ENCODE results near the gene KLHL29. TPM values are rescaled to one million over a fixed set of nuclear protein-coding genes. Genes with fewer than 3 reads are reported as not detected.

The KLHL29 gene
- total RNA-seq, 2 experiments from 2014 or later: 2.5 to 2.7 TPM

- DNase-seq: no peak
- intact Hi-C loops (cut with DNase I, micrococcal nuclease): no loop called here
- Mint-ChIP-seq H3K4me1 (ENCODE audit: low read depth) (no peaks in the 10 kb centered on the region), H3K4me3 (no peak overlapping the region), H3K27me3 (peaks cover 17% of the 10 kb centered on the region), H3K9me3 (no peaks in the 10 kb centered on the region), H3K36me3 (ENCODE audit: low read depth) (no peaks in the 10 kb centered on the region), H3K27ac (no peak overlapping the region)
- no peaks in the 10 kb centered on the region for H3K27me3 ChIP-seq (ENCODE audit: control insufficient read depth in 1 of 2, insufficient read depth in 2 of 2, low read length in 2 of 2)
- no peaks in the 10 kb centered on the region for H3K9me3 ChIP-seq (ENCODE audit: control insufficient read depth in 1 of 2, insufficient read depth in 1 of 2, low read length in 2 of 2)
- ChIA-PET POLR2A (no interaction called here), CTCF (no interaction called here)
- H3K36me3 ChIP-seq (ENCODE audit: insufficient read depth, low read length): no peaks in the 10 kb centered on the region
- H3K4me1 ChIP-seq (ENCODE audit: insufficient read depth, low read length): no peaks in the 10 kb centered on the region
- H3K27ac ChIP-seq (ENCODE audit: low read depth in 1 of 2, low read length in 2 of 2): no peak overlapping the region
- H3K4me3 ChIP-seq (ENCODE audit: low read length): no peak overlapping the region
- TF ChIP-seq, protein P1, sequence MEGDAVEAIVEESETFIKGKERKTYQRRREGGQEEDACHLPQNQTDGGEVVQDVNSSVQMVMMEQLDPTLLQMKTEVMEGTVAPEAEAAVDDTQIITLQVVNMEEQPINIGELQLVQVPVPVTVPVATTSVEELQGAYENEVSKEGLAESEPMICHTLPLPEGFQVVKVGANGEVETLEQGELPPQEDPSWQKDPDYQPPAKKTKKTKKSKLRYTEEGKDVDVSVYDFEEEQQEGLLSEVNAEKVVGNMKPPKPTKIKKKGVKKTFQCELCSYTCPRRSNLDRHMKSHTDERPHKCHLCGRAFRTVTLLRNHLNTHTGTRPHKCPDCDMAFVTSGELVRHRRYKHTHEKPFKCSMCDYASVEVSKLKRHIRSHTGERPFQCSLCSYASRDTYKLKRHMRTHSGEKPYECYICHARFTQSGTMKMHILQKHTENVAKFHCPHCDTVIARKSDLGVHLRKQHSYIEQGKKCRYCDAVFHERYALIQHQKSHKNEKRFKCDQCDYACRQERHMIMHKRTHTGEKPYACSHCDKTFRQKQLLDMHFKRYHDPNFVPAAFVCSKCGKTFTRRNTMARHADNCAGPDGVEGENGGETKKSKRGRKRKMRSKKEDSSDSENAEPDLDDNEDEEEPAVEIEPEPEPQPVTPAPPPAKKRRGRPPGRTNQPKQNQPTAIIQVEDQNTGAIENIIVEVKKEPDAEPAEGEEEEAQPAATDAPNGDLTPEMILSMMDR (IDR thresholded peaks at IDR 0.05): no peak
- no peak for ATAC-seq (ENCODE audit: poor library complexity)
Measured at GRCh38 chr2:23512778-23513177, 127.8 kb downstream of the KLHL29 start.

DNA sequence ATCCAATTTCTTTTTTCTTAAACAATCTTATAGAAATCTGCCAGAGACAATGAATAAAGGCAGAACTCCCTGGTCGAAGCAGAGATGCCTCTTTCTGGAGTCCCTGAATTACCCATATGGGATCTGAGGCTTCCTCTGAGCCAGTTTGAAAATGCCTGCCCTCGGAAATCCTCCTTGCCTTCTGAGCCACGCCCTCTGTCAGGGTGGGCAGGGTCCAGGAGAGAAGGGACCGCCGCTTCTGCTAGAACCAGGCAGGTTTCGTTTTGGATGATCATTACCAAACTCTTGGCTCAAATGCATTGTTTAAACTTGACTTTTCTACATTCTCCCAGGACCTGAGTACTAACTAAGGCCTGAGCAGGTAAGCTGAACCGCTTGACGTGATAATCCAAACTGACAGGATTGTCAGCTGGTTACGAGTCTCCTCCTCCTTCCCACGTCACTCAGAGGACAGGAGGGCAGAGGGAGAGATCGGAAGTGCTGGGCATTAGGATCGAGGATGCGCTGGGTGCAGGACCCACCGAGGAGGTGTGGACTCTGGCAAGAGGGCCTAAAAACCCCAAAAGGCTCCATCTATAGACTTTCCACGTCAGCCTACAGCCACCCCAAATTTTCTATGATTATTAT is 128.4 kb downstream of the KLHL29 start:
- ATAC-seq (ENCODE audit: poor library complexity): no peak
- Histone ChIP-seq H3K4me1 (ENCODE audit: insufficient read depth, low read length) (no peaks in the 10 kb centered on the region), H3K27ac (ENCODE audit: low read depth in 1 of 2, low read length in 2 of 2) (no peak overlapping the region), H3K27me3 (ENCODE audit: control insufficient read depth in 1 of 2, insufficient read depth in 2 of 2, low read length in 2 of 2) (no peaks in the 10 kb centered on the region), H3K4me3 (ENCODE audit: low read length) (no peak overlapping the region), H3K9me3 (ENCODE audit: control insufficient read depth in 1 of 2, insufficient read depth in 1 of 2, low read length in 2 of 2) (no peaks in the 10 kb centered on the region), H3K36me3 (ENCODE audit: insufficient read depth, low read length) (no peaks in the 10 kb centered on the region)
- Mint-ChIP-seq H3K27ac (no peak overlapping the region), H3K27me3 (peaks cover 17% of the 10 kb centered on the region), H3K4me1 (ENCODE audit: low read depth) (no peaks in the 10 kb centered on the region), H3K9me3 (no peaks in the 10 kb centered on the region), H3K4me3 (no peak overlapping the region), H3K36me3 (ENCODE audit: low read depth) (no peaks in the 10 kb centered on the region)
- intact Hi-C loops (cut with DNase I, micrococcal nuclease): no loop called here
- ChIA-PET POLR2A (no interaction called here), CTCF (no interaction called here)
- TF ChIP-seq, protein P1 (IDR thresholded peaks at IDR 0.05): no peak
- no peak for DNase-seq

DNA sequence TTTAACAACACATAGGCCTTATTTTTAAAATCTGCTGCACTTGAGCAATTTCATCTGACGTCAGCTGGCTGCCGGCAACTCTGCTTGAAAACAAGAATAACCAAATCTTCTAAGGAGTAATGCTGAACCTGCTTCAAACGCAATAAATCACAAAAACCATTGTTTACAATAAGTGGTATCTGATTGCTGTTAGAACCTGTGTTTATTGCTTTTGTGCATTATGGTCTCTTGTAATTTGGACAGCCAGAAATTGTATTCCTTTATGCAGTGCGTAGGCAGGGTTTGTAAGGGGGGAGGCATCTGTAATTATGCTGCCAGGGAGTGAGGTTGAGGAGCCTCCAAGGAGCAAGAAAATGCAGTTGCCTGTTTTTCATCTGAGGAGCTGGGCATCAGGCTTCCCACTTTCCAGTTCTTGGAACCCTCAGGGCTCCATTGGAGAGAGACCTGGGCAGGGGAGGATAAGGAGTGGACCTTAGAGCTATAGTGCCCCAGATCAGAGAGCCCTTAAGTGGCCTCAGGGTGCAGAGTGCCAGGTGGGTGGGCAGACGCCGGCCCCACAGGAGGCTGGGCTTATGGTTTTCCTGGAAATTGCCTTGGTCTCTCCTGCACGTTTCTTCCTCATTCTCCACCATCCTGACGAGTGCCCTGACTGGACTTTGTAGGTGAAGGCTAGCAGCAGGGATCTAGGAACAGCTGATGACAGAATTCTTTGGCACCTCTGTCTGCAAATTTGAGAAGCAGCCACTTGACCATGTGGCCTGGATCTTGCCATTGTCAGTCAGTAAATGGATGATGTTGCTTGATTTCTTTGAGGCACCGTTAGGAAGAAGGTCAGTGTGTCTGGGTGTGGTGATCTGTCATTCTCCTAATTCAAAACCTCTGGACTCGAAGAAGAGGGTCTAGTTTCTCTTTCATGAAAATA is 129.2 kb downstream of the KLHL29 start:
- no peak for ATAC-seq (ENCODE audit: poor library complexity)
- POLR2A ChIA-PET: no interaction called here
- Histone ChIP-seq H3K27ac (ENCODE audit: low read depth in 1 of 2, low read length in 2 of 2) (no peak overlapping the region), H3K9me3 (ENCODE audit: control insufficient read depth in 1 of 2, insufficient read depth in 1 of 2, low read length in 2 of 2) (no peaks in the 10 kb centered on the region), H3K4me3 (ENCODE audit: low read length) (no peak overlapping the region), H3K36me3 (ENCODE audit: insufficient read depth, low read length) (no peaks in the 10 kb centered on the region), H3K4me1 (ENCODE audit: insufficient read depth, low read length) (no peaks in the 10 kb centered on the region), H3K27me3 (ENCODE audit: control insufficient read depth in 1 of 2, insufficient read depth in 2 of 2, low read length in 2 of 2) (no peaks in the 10 kb centered on the region)
- no peaks in the 10 kb centered on the region for H3K4me1 Mint-ChIP-seq (ENCODE audit: low read depth)
- CTCF ChIA-PET: no interaction called here
- no peaks in the 10 kb centered on the region for H3K36me3 Mint-ChIP-seq (ENCODE audit: low read depth)
- TF ChIP-seq, protein P1 (IDR thresholded peaks at IDR 0.05): no peak
- H3K9me3 Mint-ChIP-seq: no peaks in the 10 kb centered on the region
- intact Hi-C loops (cut with DNase I, micrococcal nuclease): no loop called here
- H3K4me3 Mint-ChIP-seq: no peak overlapping the region
- no peak overlapping the region for H3K27ac Mint-ChIP-seq
- DNase-seq: no peak
- peaks cover 17% of the 10 kb centered on the region for H3K27me3 Mint-ChIP-seq
